Urinary bladder (tissue), 4 donors: ENCODE data around the gene EOGT. TPM values are rescaled to one million over a fixed set of nuclear protein-coding genes. Genes with fewer than 3 reads are reported as not detected.

Experiments used
- DNase-seq: peaks from one replicate; pipeline ENCODE4 v3.0.0-alpha.2; 2015; ENCODE audit errors: extremely low spot score
- H3K27ac ChIP-seq: one replicate; pipeline ENCODE4 v1.5.1; 2013; ENCODE audit warnings: low read depth, mild to moderate bottlenecking, moderate library complexity
- H3K36me3 ChIP-seq: one replicate; pipeline ENCODE4 v1.6.1; 2013; ENCODE audit warnings: mild to moderate bottlenecking, moderate library complexity; ENCODE audit not compliant: insufficient read depth
- H3K4me1 ChIP-seq: one replicate; pipeline ENCODE4 v1.6.1; 2013; ENCODE audit warnings: mild to moderate bottlenecking, moderate library complexity; ENCODE audit not compliant: insufficient read depth
- H3K4me3 ChIP-seq: one replicate; pipeline ENCODE4 v1.5.1; 2013; ENCODE audit warnings: low read depth, low read length
- whole genome bisulfite sequencing: extraction: QIAGEN DNeasy Blood & Tissue Kit; methylation state at CpG from one replicate; pipeline ENCODE4 v1.1.7; 2013; 5-methylcytosine and 5-hydroxymethylcytosine counted together
- polyA plus RNA-seq: library from polyadenylated mRNA; stranded (reverse); fragments of 200-250 nt; gene quantifications from one replicate; pipeline ENCODE4 v1.2.3, GENCODE V29; 2013
- total RNA-seq: library from RNA; depleted of rRNA; stranded (reverse); fragments of >200 nt; gene quantifications from one replicate; pipeline ENCODE4 v1.2.3, GENCODE V29; 2014
- donor health status: healthy with polysubstance abuse.
- donor health status: healthy.

Gene EOGT
- total and polyA plus RNA-seq, 2 donors: 25.2 to 71.1 TPM

DNA sequence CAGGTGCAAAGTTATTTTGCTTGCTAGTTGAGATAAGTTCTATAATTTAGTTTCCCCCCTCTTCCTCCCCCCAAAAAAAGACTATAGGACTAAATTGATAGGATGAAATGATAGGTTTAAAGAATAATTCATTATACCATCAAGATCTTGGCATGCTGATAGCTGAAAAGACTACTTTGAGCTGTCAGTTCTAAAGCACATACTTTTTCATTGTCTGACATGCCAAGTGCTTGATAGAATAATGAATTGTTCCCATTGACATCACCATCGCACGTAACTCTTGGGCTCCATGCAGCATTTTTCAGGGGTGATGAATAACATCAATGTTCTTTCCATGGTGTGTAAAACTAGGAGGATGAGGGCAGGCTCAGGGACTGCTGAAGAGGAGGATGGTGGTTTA is 48.8 kb downstream of the EOGT start:
- H3K4me1 ChIP-seq: no peaks in the 10 kb centered on the region
- H3K4me3 ChIP-seq: no peak overlapping the region
- WGBS: 89% methylated on average over 2 of the region's 2 CpGs
- H3K36me3 ChIP-seq: no peaks in the 10 kb centered on the region
- H3K27ac ChIP-seq: no peak overlapping the region
- DNase-seq: no peak

DNA sequence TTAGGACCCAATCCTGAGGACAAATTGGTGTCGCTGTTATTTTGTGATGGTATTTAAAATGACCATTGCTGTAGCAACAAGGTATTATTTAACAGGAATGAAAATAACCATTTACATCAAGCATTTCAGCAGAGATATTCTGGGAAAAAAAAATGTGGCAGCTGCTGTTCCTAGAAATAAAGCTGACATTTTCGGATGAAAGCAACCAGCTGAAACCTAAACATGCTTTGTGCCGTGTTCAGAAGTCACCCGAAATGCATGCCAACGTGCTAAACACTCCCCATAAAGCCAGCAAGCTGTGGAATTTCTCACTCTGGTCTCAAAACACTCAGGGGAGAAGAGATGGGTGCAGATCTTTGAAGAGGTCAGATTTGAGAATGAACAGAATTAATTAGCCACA is 49.6 kb downstream of the EOGT start:
- no peaks in the 10 kb centered on the region for H3K4me1 ChIP-seq
- no peaks in the 10 kb centered on the region for H3K36me3 ChIP-seq
- 29% methylated on average over 5 of the region's 5 CpGs for WGBS
- no peak for DNase-seq
- H3K4me3 ChIP-seq: no peak overlapping the region
- H3K27ac ChIP-seq: no peak overlapping the region

- no peak overlapping the region for H3K4me3 ChIP-seq
- H3K36me3 ChIP-seq: no peaks in the 10 kb centered on the region
- H3K27ac ChIP-seq: no peak overlapping the region
- H3K4me1 ChIP-seq: no peaks in the 10 kb centered on the region
- DNase-seq: no peak
Observed at GRCh38 chr3:68963376-68963775, 50.1 kb downstream of the EOGT start.

DNA sequence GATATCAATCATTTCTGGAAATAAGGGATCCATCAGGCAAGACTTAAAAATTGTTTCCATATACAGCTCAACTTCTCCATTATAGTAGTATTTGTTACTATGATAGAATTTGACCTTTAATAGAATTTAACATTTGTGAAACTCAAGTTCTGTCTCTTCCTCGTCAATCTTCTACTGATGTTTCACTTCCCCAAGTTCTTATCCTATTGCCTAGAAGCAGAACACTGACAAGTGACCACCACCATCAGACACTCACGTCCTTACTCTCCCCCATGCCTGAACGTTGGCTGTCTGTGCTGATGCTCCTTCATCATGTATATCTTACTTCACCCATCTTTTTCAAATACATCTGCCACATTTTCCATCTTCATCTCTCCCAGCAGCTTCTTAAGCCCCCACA is 54.6 kb downstream of the EOGT start:
- H3K4me1 ChIP-seq: no peaks in the 10 kb centered on the region
- no peak overlapping the region for H3K27ac ChIP-seq
- no peak for DNase-seq
- 55% methylated on average over 3 of the region's 3 CpGs for WGBS
- no peak overlapping the region for H3K4me3 ChIP-seq
- no peaks in the 10 kb centered on the region for H3K36me3 ChIP-seq

DNA sequence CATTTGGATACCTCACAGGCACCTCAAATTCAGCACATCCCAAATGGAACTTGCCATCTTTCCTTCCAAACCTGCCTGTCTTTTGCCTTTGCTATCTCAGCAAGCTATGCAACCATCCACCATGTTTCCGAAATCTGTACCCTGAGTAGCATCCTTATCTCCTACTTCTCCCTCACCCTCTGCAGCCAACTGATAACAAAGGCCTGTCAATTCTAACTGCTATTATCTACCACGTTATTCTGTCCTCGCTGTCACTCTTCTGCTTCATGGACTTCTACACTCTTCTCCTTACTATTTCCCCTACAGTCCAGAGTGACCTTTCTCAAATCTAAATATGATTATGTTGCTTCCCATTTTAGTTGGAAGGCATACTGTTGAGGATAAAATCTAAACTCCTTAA is 55.6 kb downstream of the EOGT start:
- DNase-seq: no peak
- Histone ChIP-seq H3K36me3 (no peaks in the 10 kb centered on the region), H3K4me1 (no peaks in the 10 kb centered on the region), H3K4me3 (no peak overlapping the region), H3K27ac (no peak overlapping the region)
- 82% methylated on average over 3 of the region's 3 CpGs for WGBS

DNA sequence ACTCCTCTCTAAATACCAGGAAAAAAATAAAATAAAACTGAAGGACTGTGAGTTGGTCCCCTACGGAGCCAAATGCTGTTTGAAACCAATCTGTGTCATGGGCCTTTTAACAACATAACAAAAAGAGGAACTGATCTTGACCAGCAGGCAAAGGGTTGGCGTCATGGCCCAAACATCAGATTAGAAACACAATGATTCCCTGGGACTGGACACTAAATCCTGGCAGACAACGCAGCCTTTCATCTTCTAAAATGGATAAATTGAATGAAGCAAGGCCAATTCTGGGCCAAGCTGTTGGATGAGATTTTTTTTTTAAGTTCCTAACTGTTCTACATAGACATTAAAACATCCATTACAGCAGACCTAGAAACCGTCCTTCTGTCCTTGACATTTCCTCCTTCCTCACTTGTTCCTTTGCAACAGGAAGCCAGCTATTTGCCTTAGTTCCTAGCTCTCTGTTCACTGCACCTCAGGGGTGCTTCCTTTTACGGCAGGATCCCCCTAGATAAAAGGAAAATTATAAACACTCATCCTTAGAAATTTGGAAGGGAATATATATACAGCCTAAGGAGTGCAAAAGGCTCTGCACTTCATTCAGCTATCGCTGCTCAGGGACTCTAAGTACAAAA is 59.6 kb downstream of the EOGT start:
- Histone ChIP-seq H3K36me3 (no peaks in the 10 kb centered on the region), H3K4me1 (no peaks in the 10 kb centered on the region), H3K4me3 (no peak overlapping the region), H3K27ac (no peak overlapping the region)
- no peak for DNase-seq
- WGBS: 37% methylated on average over 6 of the region's 6 CpGs

DNA sequence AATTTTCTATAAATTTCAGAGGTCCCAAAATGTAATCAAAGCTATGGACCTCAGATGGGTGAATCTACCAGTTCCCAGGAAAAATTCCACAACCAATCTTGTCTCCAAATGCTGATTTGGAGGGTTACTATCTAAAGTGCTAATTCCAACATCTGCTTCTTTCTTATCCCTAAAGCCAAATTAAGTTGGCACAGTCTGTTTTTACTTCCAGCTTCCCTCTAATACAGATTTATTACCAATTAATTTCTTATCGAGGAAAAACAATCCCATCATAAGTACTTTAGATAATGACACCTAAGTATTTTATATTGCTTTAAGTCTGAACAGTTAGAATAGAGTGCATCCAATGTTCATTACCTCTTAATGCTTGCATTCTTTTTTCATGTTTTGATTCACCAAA is 68.3 kb downstream of the EOGT start:
- WGBS: 69% methylated on average over 1 of the region's 1 CpG
- Histone ChIP-seq H3K4me1 (no peaks in the 10 kb centered on the region), H3K36me3 (no peaks in the 10 kb centered on the region), H3K4me3 (no peak overlapping the region), H3K27ac (no peak overlapping the region)
- DNase-seq: no peak

- DNase-seq: no peak
Observed at GRCh38 chr3:68943753-68944500, 69.6 kb downstream of the EOGT start.

DNA sequence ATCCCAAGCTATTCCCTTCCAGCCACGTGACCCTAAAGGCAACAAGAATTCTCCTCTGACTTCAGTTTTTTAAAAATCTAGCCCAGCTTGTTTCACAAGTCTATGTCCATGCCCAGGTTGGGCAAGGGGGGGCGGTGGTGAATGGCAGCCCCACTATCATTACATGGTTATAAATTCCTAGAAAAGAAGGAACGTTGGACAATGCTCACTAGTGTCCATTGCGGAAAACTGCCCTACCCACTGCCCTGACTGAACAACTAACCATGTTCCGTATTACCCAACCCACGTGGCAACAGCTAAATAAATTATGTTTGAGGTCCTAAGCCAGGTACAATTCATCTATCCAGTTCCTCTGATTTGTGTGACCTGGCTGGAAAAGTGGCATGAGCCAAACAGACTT is 72.4 kb downstream of the EOGT start:
- DNase-seq: no peak
- Histone ChIP-seq H3K36me3 (no peaks in the 10 kb centered on the region), H3K4me3 (no peak overlapping the region), H3K27ac (no peak overlapping the region), H3K4me1 (no peaks in the 10 kb centered on the region)
- 76% methylated on average over 6 of the region's 6 CpGs for WGBS

More at GRCh38 chr3:68943753-68944500, 69.6 kb downstream of the EOGT start:
- 98% methylated on average over 1 of the region's 1 CpG for WGBS
- no peaks in the 10 kb centered on the region for H3K4me1 ChIP-seq
- no peaks in the 10 kb centered on the region for H3K36me3 ChIP-seq
- H3K27ac ChIP-seq: no peak overlapping the region
- H3K4me3 ChIP-seq: no peak overlapping the region

GRCh38 chr3:68936856-68937255 is 76.6 kb downstream of the EOGT start:
- no peaks in the 10 kb centered on the region for H3K36me3 ChIP-seq
- 59% methylated on average over 6 of the region's 6 CpGs for WGBS
- H3K4me3 ChIP-seq: no peak overlapping the region
- no peak for DNase-seq
- H3K27ac ChIP-seq: no peak overlapping the region
- no peaks in the 10 kb centered on the region for H3K4me1 ChIP-seq

- no peak for DNase-seq
- 72% methylated on average over 6 of the region's 6 CpGs for whole genome bisulfite sequencing
- Histone ChIP-seq H3K36me3 (no peaks in the 10 kb centered on the region), H3K27ac (no peak overlapping the region), H3K4me1 (no peaks in the 10 kb centered on the region), H3K4me3 (no peak overlapping the region)
Observed at GRCh38 chr3:68935778-68936177, 77.7 kb downstream of the EOGT start.

GRCh38 chr3:68931406-68932149 is 81.9 kb downstream of the EOGT start:
- WGBS: 2% methylated on average over 41 of the region's 41 CpGs
- no peaks in the 10 kb centered on the region for H3K4me1 ChIP-seq
- no peak overlapping the region for H3K27ac ChIP-seq
- no peak for DNase-seq
- H3K36me3 ChIP-seq: no peaks in the 10 kb centered on the region
- H3K4me3 ChIP-seq: peak overlapping the region; percentile 4
